Measurements from ENCODE around the gene PLEKHO2.

- TF ChIP-seq EZH2 (IDR thresholded peaks at IDR 0.05; ENCODE audit: low read depth, unreplicated experiment) (no peak), CREB1 (CRISPR knock-in tag; IDR thresholded peaks at IDR 0.05; ENCODE audit: low read depth) (no peak), CTCF (conservative IDR thresholded peaks at IDR 0.05; ENCODE audit: low read depth in 2 of 2) (no peak), POLR2AphosphoS5 (IDR thresholded peaks at IDR 0.05; ENCODE audit: low read depth) (no peak), EZH2phosphoT487 (IDR thresholded peaks at IDR 0.05; ENCODE audit: unreplicated experiment) (no peak), REST (IDR thresholded peaks at IDR 0.05; ENCODE audit: unreplicated experiment) (no peak), ZNF114 (CRISPR knock-in tag; IDR thresholded peaks at IDR 0.05) (no peak), ETS1 (IDR thresholded peaks at IDR 0.05) (no peak)
Measured at GRCh38 chr15:64842986-64843561, 1.4 kb downstream of the PLEKHO2 start.
